Right atrium auricular region (tissue), 2 donors: ENCODE results near the gene ARFIP1. TPM values are rescaled to one million over a fixed set of nuclear protein-coding genes. Genes with fewer than 3 reads are reported as not detected.

Experiments used
- DNase-seq: peaks from one replicate; pipeline ENCODE4 v3.0.0-alpha.2; 2019; ENCODE audit warnings: low spot score
- H3K27ac ChIP-seq, 2 donors: fragments of 200-600 bp; sonication (generic); 1 replicate in 1 of 2; 2 replicates in 1 of 2; pipeline ENCODE4 v1.5.1; 2016 to 2019
- H3K27me3 ChIP-seq, 2 donors: fragments of 200-600 bp; sonication (generic); one replicate each; pipeline versions ENCODE4 v1.5.1 to v1.6.0; 2017 to 2019
- H3K36me3 ChIP-seq: fragments of 200-600 bp; sonication (generic); one replicate; pipeline ENCODE4 v1.5.1; 2016
- H3K4me1 ChIP-seq, 2 donors: fragments of 200-600 bp; sonication (generic); one replicate each; pipeline versions ENCODE4 v1.5.1 to v1.6.0; 2017 to 2019
- H3K4me3 ChIP-seq, 2 donors: fragments of 200-600 bp; sonication (generic); 1 replicate in 1 of 2; 2 replicates in 1 of 2; pipeline ENCODE4 v1.5.1; 2017 to 2019; ENCODE audit warnings: mild to moderate bottlenecking in 1 of 2, moderate library complexity in 1 of 2
- H3K9me3 ChIP-seq, 2 donors: fragments of 200-600 bp; sonication (generic); one replicate each; pipeline ENCODE4 v1.5.1; 2019
- CTCF ChIP-seq, 2 donors: fragments of 200-600 bp; sonication (generic); IDR thresholded peaks; one replicate each; pipeline ENCODE4 v1.5.1; 2019; ENCODE audit warnings: antibody characterized with exemption in 2 of 2
- total RNA-seq, 2 donors: library from RNA; depleted of rRNA; stranded (reverse); fragments of >200 nt; gene quantifications; one replicate each; pipeline ENCODE4 v1.1.0, GENCODE V29; 2016

ARFIP1 gene
- total RNA-seq, 2 donors from 2014 or later = 10.9 to 12.4 TPM

GRCh38 chr4:152807294-152807829 lies 27.6 kb downstream of the ARFIP1 start:
- Histone ChIP-seq H3K9me3 (no peaks in the 10 kb centered on the region), H3K36me3 (no peaks in the 10 kb centered on the region), H3K4me1 (peaks cover 0 to 6% of the 10 kb centered on the region in 2 donors), H3K27ac (no peak overlapping the region), H3K4me3 (no peak overlapping the region), H3K27me3 (no peaks in the 10 kb centered on the region)
- no peak for TF ChIP-seq CTCF (IDR thresholded peaks at IDR 0.05)
- no peak for DNase-seq

- DNase-seq = no peak
- Histone ChIP-seq H3K4me1 (no peaks in the 10 kb centered on the region), H3K9me3 (peaks cover 0 to 3% of the 10 kb centered on the region in 2 donors), H3K27me3 (no peaks in the 10 kb centered on the region), H3K36me3 (no peaks in the 10 kb centered on the region), H3K4me3 (no peak overlapping the region), H3K27ac (no peak overlapping the region)
- TF ChIP-seq CTCF (IDR thresholded peaks at IDR 0.05) = no peak
These were observed 28.9 kb downstream of the ARFIP1 start for GRCh38 chr4:152808670-152809069.

- TF ChIP-seq CTCF (IDR thresholded peaks at IDR 0.05) = no peak
- H3K36me3 ChIP-seq = no peaks in the 10 kb centered on the region
- no peak for DNase-seq
- H3K27me3 ChIP-seq = no peaks in the 10 kb centered on the region
- H3K9me3 ChIP-seq = peaks cover 3 to 6% of the 10 kb centered on the region in 2 donors
- H3K4me3 ChIP-seq = no peak overlapping the region
- H3K4me1 ChIP-seq = no peaks in the 10 kb centered on the region
- H3K27ac ChIP-seq = no peak overlapping the region
These were observed 31.0 kb downstream of the ARFIP1 start for GRCh38 chr4:152810715-152811287.

GRCh38 chr4:152815078-152815477 lies 35.3 kb downstream of the ARFIP1 start:
- H3K4me1 ChIP-seq = no peaks in the 10 kb centered on the region
- no peaks in the 10 kb centered on the region for H3K27me3 ChIP-seq
- no peaks in the 10 kb centered on the region for H3K36me3 ChIP-seq
- TF ChIP-seq CTCF (IDR thresholded peaks at IDR 0.05) = no peak
- no peak overlapping the region for H3K27ac ChIP-seq
- no peak for DNase-seq
- H3K9me3 ChIP-seq = peaks cover 3 to 6% of the 10 kb centered on the region in 2 donors
- H3K4me3 ChIP-seq = no peak overlapping the region

GRCh38 chr4:152817331-152817730 lies 37.6 kb downstream of the ARFIP1 start:
- Histone ChIP-seq H3K4me1 (no peaks in the 10 kb centered on the region), H3K36me3 (no peaks in the 10 kb centered on the region), H3K27ac (no peak overlapping the region), H3K27me3 (no peaks in the 10 kb centered on the region), H3K9me3 (peaks cover 3 to 6% of the 10 kb centered on the region in 2 donors), H3K4me3 (no peak overlapping the region)
- DNase-seq = no peak
- no peak for TF ChIP-seq CTCF (IDR thresholded peaks at IDR 0.05)
